CD1c-positive myeloid dendritic cell (primary cell): Measurements from ENCODE around the gene GALT.

Source experiments
- DNase-seq: peaks from one replicate; pipeline ENCODE4 v3.0.0-alpha.2; 2016; ENCODE audit errors: extremely low spot score

GALT gene

DNA sequence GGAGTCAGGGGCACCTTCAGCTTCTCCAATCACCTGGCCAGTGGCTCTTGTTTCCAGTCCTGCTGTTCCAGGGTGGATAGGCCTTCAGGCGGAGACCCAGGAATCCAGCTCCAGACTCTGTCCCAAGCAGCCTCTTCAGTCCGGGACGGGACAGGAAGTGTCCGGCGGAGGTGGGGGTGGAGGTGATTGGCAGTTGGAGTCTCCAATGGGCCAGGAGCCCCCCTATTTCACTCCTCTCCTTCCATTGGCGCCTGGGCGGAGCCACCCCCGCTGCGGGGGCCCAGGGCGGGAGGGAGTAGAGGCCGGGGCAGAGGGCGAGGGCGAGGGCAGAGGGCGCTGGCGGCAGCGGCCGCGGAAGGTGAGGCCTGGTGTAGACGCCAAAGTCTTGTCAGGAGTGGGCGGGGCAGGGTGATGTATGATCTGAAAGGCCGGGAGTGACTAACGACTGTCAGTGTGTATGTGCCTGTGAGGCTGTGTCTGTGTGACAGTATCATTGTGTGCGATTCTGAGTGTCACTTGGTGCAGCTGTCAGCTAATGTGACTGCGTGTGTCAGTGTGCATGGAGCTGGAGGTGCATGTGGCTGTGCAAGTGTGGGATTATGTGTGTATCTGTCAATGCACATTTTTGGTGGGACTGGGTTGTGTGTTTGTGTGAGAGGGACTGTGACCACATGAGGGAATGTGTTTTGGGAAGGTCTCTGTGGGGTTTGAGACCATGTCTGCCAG, 5.6 kb downstream of the GALT start, which contains the start of gene IL11RA:
Gene IL11RA (plus strand): TSS at position 310 of the 726 bp plus-strand sequence. CDS start 3,033 bp downstream, outside the sequence.
- DNase-seq = peak; percentile 60

GRCh38 chr9:34652602-34653000, 6.1 kb downstream of the GALT start:
- DNase-seq = no peak

- no peak for DNase-seq
Measured at GRCh38 chr9:34653151-34654072, 6.9 kb downstream of the GALT start.

- no peak for DNase-seq
Measured at GRCh38 chr9:34654323-34655051, 8.0 kb downstream of the GALT start.

GRCh38 chr9:34655394-34655793, 8.9 kb downstream of the GALT start:
- DNase-seq = no peak

GRCh38 chr9:34656992-34657391, 10.5 kb downstream of the GALT start:
- DNase-seq = no peak

GRCh38 chr9:34658461-34658860, 12.0 kb downstream of the GALT start:
- no peak for DNase-seq

GRCh38 chr9:34659592-34660253, 13.2 kb downstream of the GALT start:
- no peak for DNase-seq

DNA sequence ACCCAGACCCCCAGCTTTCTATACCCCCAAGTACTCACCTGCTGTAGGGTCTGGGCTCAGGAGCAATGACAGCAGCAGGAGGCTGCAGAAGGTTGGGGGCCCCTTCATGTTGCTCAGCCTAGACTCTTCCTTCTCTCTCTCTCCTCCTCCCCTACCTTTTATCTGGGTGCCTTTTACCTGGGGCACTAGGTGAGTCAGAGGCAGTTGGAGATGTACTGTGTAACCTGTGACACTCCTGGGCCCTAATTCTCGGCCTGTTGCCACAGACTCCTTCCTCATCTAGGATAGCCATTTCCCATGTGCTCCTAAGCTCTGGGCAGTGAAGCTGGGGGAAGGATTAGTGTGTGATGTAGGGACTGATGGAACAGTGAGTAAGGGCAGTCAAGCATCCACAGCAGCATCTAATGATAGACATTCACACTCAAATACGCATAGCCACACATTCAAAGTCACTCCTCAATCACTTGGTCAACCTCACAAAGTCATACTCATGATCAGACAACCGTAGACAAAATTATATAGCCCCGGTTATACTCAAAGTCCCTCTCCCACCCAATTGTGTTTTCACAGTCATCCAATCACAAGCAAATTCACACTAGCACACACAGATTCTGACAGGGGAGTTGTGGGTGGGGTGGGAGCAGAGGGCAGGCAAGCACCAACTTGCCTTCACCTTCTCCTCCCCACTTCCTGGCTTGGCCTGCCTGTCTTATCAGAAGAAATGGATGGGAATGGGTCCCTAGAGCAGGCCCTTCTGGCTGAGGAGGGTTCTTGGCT, 16.2 kb downstream of the GALT start, which contains the start of gene CCL27:
Gene CCL27 (minus strand): TSS at position 132 of the 777 bp plus-strand sequence. CDS start 24 bp downstream, at position 108.
- DNase-seq = no peak

DNA sequence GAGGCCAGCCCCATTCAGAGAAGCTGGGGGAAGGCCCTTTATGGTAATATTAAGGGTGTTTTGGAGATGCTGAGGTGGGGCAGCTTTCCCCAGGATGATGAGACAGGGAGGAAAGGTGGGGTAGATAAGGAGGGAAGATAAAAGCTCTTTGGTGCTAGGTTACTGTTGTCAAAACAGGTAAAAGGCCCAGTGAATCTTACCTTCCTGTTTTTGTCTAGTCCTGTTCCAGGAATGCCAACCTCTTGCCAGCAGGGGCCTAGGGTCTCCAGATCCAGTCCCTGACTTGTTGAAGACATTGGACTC, 16.8 kb downstream of the GALT start:
- DNase-seq = no peak

DNA sequence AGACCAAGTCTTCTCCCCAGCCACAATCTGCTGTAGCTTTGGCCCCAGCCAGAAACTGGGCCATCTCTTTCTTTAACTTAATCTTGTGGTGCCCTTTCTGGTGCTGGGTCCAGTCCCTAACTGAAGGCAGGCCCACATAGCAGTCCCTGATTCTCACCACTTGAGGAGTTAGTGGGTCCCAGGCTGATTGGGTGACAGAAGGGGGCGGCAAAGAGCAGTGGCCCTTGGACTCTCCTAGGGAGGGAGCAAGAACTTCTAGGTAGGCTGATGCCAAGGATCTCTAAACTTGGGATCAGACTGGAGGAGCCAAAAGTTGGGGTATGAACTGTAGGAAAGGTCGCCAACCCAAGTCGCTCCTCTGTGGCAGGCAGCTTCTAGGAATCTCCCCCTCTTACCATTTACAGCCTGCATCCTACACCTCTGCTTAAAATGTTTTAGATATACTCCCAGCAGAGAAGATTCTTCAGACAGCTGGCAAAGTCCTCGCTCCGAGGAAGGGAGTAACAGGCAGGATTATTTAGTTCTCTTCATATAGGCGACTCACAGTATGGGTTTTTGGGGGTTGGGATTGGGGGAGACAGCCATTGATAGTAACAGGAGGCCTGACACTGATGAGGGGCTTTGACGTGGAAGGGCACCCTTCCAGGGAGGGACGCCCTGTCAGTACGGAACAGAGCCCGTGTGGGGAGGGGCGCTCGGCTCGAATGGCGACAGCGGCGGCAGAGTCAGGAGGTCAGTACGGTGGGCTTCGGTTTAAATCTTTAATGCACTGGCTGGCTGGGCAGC, 18.0 kb downstream of the GALT start:
- DNase-seq = peak; percentile 75

DNA sequence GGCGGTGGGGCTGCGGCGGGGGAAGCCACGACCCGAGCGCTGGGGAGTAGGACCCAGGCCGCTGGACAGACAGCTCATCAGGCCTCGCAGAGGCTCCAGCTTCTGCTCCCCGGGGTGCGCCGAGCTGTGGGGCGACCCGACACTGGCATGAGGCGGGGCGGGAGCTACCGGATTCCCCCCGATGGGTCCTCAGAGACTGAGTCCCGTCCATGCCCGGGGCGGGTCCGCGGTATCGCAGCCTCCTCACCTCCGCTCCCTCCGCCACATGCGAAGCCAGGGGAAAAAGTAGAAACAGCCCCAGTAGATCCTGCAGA, 18.5 kb downstream of the GALT start:
- no peak for DNase-seq

DNA sequence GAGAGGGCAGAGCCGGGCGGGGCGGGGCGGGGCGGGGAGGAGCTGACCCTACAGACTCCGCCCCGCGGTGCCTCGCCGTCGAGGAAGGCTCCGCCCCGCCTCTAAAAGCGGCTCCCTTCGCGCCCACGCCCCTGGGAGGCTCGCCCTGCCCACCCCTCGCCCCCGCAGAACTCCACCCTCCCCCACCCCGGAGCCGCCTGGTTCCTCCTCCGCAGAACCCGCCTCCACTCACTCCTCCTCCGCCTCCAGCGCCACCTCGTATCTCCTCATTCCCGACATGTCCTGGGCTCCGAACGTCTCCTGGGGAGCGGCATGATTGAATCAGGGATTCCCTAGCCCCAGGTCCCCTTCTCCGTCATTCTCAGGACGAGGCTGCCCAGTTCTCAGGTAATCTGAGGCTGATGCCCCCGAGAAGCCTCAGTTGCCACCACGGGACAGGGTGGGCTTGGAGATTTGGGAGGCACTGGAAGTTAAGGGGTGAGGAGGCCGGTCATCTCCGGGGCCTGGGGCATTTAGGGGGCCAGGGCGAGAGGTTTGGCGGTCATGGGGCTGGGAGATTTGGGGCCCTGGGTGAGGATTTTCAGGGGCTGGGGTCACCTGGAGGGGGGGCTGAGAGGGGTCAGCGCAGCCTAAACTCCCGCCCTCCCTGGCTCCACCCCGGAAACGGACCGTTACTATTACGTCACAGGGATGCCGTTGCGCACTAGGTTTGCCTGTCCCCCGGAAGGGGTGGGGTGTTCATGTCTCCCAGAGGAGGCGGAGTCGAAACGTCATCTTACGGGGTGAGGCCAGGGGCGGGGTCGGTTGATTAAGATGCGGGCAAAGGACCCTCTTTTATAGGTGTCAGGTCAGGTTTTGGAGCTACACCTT, 19.1 kb downstream of the GALT start:
- DNase-seq = peak; percentile 89

DNA sequence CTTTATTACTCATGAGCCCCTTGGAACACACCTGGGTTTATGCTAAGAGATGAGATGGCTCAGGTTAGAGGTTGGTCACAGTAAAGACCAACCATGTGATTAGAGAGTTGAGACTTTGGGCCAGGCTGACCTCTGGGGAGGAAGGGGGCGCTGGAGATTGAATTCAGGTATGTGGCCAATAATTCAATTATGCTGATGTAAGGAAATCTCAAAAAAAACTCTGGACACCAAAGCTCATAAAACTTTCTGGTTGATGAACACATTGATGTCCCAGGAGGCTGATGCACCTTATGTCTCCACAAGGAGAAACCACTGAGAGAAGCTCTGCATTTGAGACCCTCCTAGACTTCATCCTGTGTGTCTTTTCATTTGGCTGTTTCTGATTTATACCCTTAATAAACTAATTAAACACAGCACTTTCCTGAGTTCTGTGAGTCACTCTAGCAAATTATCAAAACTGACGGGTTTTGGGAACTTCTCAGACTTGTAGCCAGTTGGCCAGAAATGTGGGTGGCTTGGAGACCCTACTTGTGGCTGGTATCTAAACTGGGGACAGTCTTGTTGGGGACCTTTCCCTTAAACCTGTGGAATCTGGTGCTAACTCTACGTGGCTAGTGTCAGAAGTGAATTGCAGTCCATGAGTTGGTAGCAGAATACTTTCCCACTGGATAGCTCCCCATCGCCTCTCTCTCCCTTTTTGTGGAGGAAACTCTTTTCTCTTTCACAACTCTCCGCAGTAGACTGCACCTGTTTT, 23.5 kb downstream of the GALT start:
- DNase-seq = no peak

DNA sequence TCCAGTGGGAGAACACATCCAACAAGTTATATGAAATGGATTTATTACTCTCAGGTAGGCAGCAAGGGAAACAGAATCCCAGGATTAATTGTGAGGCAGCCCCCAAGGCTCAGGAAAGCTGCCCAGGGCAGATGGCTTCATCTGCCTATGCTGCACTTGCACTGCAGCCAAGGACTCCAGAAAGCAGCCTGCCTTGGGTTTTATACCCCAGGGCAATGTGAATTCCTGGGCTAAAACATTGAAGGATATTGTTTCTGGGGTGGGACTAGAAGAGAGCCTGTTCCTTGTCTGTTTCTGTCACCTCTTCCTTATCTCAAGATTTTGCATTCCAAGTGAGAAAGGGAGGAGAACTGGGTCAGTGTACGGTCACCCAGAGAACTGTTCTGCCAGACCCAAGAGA, 24.8 kb downstream of the GALT start:
- no peak for DNase-seq

DNA sequence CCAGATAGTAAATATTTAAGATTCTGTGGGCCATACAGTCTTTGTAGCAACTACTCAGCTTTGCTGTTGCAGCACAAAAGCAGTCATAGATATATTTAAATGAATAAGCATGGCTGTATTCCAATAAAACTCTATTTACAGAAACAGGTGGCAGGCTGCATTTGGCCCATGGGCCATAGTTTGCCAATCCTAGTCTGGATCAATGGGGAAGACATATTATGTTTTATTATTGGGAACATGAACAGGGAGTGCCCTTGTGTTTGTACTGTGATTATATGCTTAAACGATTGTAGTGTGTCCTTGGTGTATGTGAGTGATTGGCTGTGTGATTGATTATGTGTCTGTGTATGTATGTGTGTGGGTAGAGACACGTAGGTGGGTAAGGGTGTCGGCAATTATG, 28.0 kb downstream of the GALT start:
- no peak for DNase-seq

GRCh38 chr9:34675048-34675714, 28.7 kb downstream of the GALT start:
- peak; percentile 74 for DNase-seq

DNA sequence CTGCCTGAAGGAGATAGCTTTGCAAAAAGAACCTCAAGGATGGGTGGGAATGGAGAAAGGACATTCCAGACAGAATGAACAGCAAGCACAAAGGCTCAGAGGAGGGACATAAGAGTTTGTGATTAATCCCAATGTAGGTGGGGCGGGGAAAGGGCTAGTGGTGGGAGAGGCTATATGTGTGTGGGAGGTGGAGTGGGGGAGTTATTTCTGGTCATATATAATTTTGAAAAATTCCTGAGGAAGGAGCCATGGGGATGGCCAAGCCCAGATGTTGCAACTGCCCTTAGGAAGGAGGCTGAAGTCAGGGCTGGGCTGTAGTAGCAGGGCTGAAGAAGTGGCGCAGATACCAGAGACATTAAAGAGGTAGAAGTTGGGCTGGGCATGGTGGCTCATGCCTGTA, 29.4 kb downstream of the GALT start:
- DNase-seq = no peak
